A673 (cell line): ENCODE measurements around the gene LRRC4B. TPM values are rescaled to one million over a fixed set of nuclear protein-coding genes. Genes with fewer than 3 reads are reported as not detected.

Source experiments
- BruUV-seq: library from RNA; stranded (reverse); fragments of 400-500 nt; replicated peaks from 2 replicates; lab custom pipeline; 2021; lab: Mats Ljungman, UMichigan
- CTCF ChIA-PET: fragments of 300-600 bp; sonication (Branson Sonifier 250); formaldehyde crosslinking; loops from one replicate; lab custom pipeline; 2022; ENCODE audit warnings: antibody characterized with exemption; lab: Charles Lee
- POLR2A ChIA-PET: fragments of 300-600 bp; sonication (Branson Sonifier 250); formaldehyde crosslinking; loops from one replicate; lab custom pipeline; 2022; ENCODE audit warnings: antibody characterized with exemption; ENCODE audit not compliant: low non-redundant PET; lab: Charles Lee
- DNase-seq: peaks from one replicate; pipeline ENCODE4 v3.0.0-alpha.2; 2015; ENCODE audit warnings: low spot score
- H3K27ac ChIP-seq: fragments of 200-600 bp; sonication (generic); 2 replicates; pipeline ENCODE4 v1.5.1; 2016; ENCODE audit warnings: mixed run types, low read depth, mild to moderate bottlenecking, mixed read lengths, antibody characterized with exemption, low read length; ENCODE audit not compliant: poor library complexity, severe bottlenecking
- H3K27me3 ChIP-seq: fragments of 200-600 bp; sonication (generic); replicated peaks from 2 replicates; pipeline ENCODE4 v1.6.1; 2017; ENCODE audit warnings: mixed run types, low read depth, mild to moderate bottlenecking, mixed read lengths, antibody characterized with exemption, low read length; ENCODE audit not compliant: insufficient read depth, poor library complexity
- H3K36me3 ChIP-seq: fragments of 200-600 bp; sonication (generic); 2 replicates; pipeline ENCODE4 v1.6.1; 2016; ENCODE audit warnings: mixed run types, mild to moderate bottlenecking, mixed read lengths, antibody characterized with exemption, low read length; ENCODE audit not compliant: insufficient read depth, poor library complexity, severe bottlenecking
- H3K4me1 ChIP-seq: fragments of 200-600 bp; sonication (generic); 2 replicates; pipeline ENCODE4 v1.6.1; 2017; ENCODE audit warnings: mixed run types, mild to moderate bottlenecking, mixed read lengths, antibody characterized with exemption, low read length; ENCODE audit not compliant: insufficient read depth, poor library complexity, severe bottlenecking
- H3K4me3 ChIP-seq: fragments of 200-600 bp; sonication (generic); 2 replicates; pipeline ENCODE4 v1.5.1; 2016; ENCODE audit warnings: low read depth, mixed run types, mild to moderate bottlenecking, mixed read lengths, low read length; ENCODE audit not compliant: poor library complexity, severe bottlenecking
- H3K9me3 ChIP-seq: fragments of 200-600 bp; sonication (generic); 2 replicates; pipeline ENCODE4 v1.6.1; 2016; ENCODE audit warnings: mixed run types, low read depth, mild to moderate bottlenecking, mixed read lengths, antibody characterized with exemption, low read length; ENCODE audit not compliant: poor library complexity, severe bottlenecking
- EZH2 ChIP-seq: fragments of 200-600 bp; sonication (generic); IDR thresholded peaks from 2 replicates; pipeline ENCODE4 v1.6.1; 2017; ENCODE audit warnings: borderline replicate concordance, low read depth, mild to moderate bottlenecking, mixed read lengths, antibody characterized with exemption, low read length; ENCODE audit not compliant: poor library complexity, severe bottlenecking
- intact Hi-C: fragments of 100-400 bp; cut with micrococcal nuclease; formaldehyde crosslinking; loops from one replicate; pipeline ENCODE4 v1.10.0; 2022; ENCODE audit not compliant: unreplicated experiment
- total RNA-seq: library from RNA; stranded (reverse); gene quantifications from 2 replicates; pipeline ENCODE4 v1.2.3, GENCODE V29; 2021
- TF ChIP-seq, protein P1 (sequence below): fragments of 300-800, 200-600 bp; sonication (generic); conservative IDR thresholded peaks from 2 replicates; pipeline ENCODE4 v1.5.1; 2017; ENCODE audit warnings: low read depth, mild to moderate bottlenecking, antibody characterized with exemption, low read length, moderate library complexity, mixed read lengths

The LRRC4B gene
- total RNA-seq, 1 experiment from 2014 or later: 23.1 TPM

DNA sequence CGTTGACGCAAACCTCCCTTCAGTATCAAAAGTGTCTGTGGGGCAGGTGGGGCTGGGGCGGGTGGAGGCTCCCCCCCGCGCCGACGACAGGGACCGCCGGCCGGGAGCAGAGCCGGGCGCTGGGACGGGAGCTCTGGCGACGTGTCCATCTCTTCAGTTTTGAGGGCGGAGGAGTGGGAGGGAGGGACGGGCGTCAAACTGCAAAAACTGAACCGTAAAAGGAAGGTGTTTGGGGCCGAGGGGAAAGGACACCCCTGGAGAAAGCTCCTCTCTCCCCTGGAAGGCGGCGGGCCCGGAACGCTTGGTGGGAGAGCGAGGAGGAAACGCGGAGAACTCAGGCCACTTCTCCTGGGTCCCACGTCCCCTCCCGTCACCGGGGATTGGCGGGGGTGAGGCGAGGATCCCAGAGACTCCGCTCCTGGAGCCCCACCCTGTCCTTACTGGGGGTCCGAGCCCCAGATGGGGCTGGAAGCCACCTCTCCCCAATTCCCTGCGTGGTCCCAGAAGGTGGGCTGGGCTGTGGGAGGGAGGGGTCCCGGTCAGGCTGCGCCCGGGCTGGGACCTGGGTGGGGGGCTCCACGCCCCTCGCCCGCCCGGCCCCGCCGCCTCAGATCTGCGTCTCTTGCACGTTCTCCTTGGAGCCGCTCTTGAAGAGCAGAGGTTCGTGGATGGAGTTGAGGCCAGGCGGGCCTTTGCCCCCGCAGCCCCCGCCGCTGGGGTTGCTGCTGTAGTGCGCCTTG is 51.1 kb downstream of the LRRC4B start:
- Histone ChIP-seq H3K36me3 (no peaks in the 10 kb centered on the region), H3K9me3 (no peaks in the 10 kb centered on the region), H3K4me3 (no peak overlapping the region), H3K4me1 (no peaks in the 10 kb centered on the region), H3K27ac (no peak overlapping the region), H3K27me3 (no peaks in the 10 kb centered on the region)
- BruUV-seq: no TSS peak
- DNase-seq: no peak
- intact Hi-C loops: no loop called here
- POLR2A ChIA-PET: no interaction called here
- CTCF ChIA-PET: no interaction called here
- TF ChIP-seq, protein P1, sequence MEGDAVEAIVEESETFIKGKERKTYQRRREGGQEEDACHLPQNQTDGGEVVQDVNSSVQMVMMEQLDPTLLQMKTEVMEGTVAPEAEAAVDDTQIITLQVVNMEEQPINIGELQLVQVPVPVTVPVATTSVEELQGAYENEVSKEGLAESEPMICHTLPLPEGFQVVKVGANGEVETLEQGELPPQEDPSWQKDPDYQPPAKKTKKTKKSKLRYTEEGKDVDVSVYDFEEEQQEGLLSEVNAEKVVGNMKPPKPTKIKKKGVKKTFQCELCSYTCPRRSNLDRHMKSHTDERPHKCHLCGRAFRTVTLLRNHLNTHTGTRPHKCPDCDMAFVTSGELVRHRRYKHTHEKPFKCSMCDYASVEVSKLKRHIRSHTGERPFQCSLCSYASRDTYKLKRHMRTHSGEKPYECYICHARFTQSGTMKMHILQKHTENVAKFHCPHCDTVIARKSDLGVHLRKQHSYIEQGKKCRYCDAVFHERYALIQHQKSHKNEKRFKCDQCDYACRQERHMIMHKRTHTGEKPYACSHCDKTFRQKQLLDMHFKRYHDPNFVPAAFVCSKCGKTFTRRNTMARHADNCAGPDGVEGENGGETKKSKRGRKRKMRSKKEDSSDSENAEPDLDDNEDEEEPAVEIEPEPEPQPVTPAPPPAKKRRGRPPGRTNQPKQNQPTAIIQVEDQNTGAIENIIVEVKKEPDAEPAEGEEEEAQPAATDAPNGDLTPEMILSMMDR: no peak
- no peak for TF ChIP-seq EZH2

DNA sequence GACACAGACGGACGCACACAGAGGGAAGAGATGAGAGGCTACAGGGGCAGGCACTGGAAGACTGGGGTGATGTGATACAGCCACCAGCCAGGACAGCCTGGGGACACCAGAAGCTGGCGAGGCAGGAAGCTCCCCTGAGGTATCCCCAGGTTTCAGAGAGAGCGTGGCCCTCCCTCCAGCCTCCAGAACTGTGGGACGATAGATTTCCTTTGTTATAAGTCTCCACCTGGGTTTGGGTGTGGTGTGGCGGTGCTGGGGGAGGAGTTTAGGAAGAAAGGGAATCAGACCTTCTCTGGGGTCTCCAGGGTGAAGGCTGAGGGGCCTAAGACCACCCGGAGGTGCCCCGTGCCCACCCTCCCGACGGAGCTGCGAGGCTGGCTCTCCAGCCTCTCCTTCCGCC is 51.8 kb downstream of the LRRC4B start:
- DNase-seq: no peak
- no peak overlapping the region for H3K4me3 ChIP-seq
- ChIA-PET CTCF (no interaction called here), POLR2A (no interaction called here)
- no TSS peak for BruUV-seq
- no peaks in the 10 kb centered on the region for H3K27me3 ChIP-seq
- intact Hi-C loops: no loop called here
- no peaks in the 10 kb centered on the region for H3K4me1 ChIP-seq
- no peaks in the 10 kb centered on the region for H3K9me3 ChIP-seq
- H3K36me3 ChIP-seq: no peaks in the 10 kb centered on the region
- H3K27ac ChIP-seq: no peak overlapping the region
- TF ChIP-seq, protein P1: no peak
- no peak for TF ChIP-seq EZH2

DNA sequence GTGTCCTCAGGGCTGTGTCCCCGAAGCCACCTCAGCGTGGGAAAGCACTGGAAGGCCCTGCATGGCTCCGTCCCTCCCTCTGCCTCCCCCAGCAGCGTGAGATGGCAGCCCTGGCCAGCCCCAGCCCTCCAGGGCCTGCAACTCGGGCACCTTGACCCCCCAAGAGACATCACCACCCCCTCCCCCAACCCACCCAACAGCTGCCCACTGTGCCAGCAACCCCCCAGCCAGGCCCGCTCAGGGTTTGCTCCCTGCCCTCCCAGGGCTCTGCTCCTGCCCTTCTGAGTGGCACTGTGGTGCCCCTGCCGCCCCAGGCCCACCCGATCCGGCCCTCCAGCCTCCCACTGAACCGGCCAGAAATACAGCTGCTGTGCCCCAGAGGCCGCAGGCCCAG is 53.1 kb downstream of the LRRC4B start:
- ChIA-PET POLR2A (no interaction called here), CTCF (no interaction called here)
- TF ChIP-seq, protein P1: no peak
- TF ChIP-seq EZH2: no peak
- Histone ChIP-seq H3K9me3 (no peaks in the 10 kb centered on the region), H3K4me3 (no peak overlapping the region), H3K4me1 (peaks cover 4% of the 10 kb centered on the region), H3K27me3 (no peaks in the 10 kb centered on the region), H3K27ac (no peak overlapping the region), H3K36me3 (no peaks in the 10 kb centered on the region)
- no peak for DNase-seq
- intact Hi-C loops: no loop called here
- no TSS peak for BruUV-seq
